ENCODE measurements around the gene BORCS5.
A peak's percentile ranks its signal among the peaks of the same experiment; 100 is the strongest.

Gene BORCS5

DNA sequence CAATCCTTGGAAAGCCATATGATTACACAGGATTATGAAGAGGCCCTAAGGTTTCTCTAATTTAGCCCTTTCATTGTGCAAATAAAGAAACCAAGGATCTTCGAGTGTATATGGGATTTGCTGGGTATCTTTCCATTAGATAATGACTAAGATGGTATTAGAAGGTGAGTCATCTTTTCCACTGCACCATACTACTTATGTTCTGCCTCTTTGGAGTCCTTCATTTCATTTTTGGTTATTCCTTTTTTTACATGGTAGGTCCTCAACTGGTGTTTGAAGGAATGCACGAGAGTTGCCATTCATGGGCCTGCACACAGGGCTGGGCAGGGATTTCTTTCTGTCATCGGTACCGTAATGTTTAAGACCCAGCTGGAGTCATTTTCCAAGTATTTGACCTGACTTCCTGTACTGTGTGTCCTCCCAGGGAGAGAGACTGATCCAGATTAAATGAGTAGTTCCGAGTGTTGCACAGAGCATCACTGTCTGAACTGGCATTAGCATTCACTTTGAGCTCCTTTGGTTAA lies 85.7 kb downstream of the BORCS5 start:
- DNase-seq (ENCODE audit: low spot score) = no peak
- Mint-ChIP-seq H3K27me3 (ENCODE audit: low read depth) (no peaks in the 10 kb centered on the region), H3K4me3 (peak overlapping the region; percentile 38), H3K9me3 (no peaks in the 10 kb centered on the region), H3K36me3 (ENCODE audit: low read depth) (peaks cover 19% of the 10 kb centered on the region), H3K27ac (peak overlapping the region; percentile 94), H3K4me1 (ENCODE audit: low read depth) (peaks cover 88% of the 10 kb centered on the region)

DNA sequence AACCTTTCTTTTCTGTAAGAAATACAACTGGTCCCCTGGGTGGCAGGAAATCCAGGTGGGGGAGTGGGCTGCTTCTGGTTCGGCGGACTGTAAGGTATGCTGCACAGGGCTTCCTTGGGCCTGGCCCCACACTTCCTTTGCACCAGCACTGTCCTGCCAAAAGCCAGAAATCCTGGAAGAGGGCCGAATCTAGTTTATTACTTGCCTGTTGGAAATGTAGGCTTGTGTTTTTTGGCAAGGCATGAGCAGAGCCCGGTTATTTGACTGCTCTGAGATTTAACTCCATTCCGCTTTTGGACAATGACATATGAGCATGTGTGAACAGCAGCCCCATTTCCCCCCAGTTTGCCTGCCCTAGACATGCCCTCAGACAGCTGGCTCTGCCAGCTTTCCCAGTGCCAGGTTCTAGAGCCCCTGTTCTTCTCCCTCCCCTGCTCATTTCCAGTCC lies 86.6 kb downstream of the BORCS5 start:
- no peaks in the 10 kb centered on the region for H3K9me3 Mint-ChIP-seq
- peak overlapping the region; percentile 94 for H3K27ac Mint-ChIP-seq
- no peak for DNase-seq (ENCODE audit: low spot score)
- H3K27me3 Mint-ChIP-seq (ENCODE audit: low read depth) = no peaks in the 10 kb centered on the region
- H3K36me3 Mint-ChIP-seq (ENCODE audit: low read depth) = peaks cover 14% of the 10 kb centered on the region
- peak overlapping the region; percentile 16 for H3K4me3 Mint-ChIP-seq
- peaks cover 82% of the 10 kb centered on the region for H3K4me1 Mint-ChIP-seq (ENCODE audit: low read depth)

DNA sequence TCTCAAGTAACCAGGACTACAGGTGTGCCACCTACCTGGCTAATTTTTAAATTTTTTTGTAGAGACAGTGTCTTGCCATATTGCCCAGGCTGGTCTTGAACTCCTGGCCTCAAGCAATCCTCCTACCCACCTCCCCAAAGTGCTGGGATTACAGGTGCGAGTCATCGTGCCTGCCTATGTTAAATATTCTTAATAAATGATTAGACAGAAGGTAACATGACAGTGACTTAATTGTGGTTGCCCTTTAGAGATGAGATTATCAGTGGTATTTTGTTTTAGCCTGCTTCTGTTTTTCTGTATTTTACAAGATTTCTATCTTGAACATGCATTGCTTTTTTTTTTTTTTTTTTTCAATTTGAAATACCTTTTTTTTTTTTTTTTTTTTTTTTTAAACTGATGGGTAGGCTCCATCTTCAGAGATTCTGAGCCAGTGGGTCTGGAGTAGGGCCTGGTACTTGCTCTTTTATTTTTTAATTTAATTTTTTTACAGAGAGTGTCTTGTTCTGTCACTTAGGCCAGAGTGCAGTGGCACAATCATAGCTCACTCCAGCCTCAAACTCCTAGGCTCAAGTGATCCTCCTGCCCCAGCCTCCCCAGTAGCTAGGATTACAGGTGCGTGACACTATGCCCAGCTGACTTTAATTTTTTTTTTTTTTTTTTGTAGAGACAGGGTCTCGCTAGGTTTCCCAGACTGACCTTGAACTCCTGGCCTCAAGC lies 88.4 kb downstream of the BORCS5 start:
- DNase-seq (ENCODE audit: low spot score) = no peak
- Mint-ChIP-seq H3K4me3 (no peak overlapping the region), H3K9me3 (no peaks in the 10 kb centered on the region), H3K27ac (peak overlapping the region; percentile 43), H3K27me3 (ENCODE audit: low read depth) (no peaks in the 10 kb centered on the region), H3K36me3 (ENCODE audit: low read depth) (peaks cover 13% of the 10 kb centered on the region), H3K4me1 (ENCODE audit: low read depth) (peaks cover 67% of the 10 kb centered on the region)

DNA sequence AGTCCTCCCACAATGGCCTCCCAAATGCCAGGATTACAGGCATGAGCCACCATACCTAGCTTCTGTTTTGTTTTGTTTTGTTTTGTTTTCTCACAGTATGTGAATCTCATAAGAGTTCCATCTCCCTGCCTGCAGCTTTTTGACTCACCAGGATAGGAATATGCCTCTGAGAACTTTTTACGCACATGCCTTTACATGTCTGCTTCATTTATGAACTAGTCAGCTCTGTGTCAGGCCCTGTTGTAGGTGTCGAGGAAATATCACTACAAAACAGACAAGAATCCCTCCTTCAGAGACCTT lies 89.0 kb downstream of the BORCS5 start:
- DNase-seq (ENCODE audit: low spot score) = no peak
- Mint-ChIP-seq H3K9me3 (no peaks in the 10 kb centered on the region), H3K4me3 (no peak overlapping the region), H3K4me1 (ENCODE audit: low read depth) (peaks cover 62% of the 10 kb centered on the region), H3K27me3 (ENCODE audit: low read depth) (no peaks in the 10 kb centered on the region), H3K36me3 (ENCODE audit: low read depth) (peaks cover 13% of the 10 kb centered on the region), H3K27ac (peak overlapping the region; percentile 9)

DNA sequence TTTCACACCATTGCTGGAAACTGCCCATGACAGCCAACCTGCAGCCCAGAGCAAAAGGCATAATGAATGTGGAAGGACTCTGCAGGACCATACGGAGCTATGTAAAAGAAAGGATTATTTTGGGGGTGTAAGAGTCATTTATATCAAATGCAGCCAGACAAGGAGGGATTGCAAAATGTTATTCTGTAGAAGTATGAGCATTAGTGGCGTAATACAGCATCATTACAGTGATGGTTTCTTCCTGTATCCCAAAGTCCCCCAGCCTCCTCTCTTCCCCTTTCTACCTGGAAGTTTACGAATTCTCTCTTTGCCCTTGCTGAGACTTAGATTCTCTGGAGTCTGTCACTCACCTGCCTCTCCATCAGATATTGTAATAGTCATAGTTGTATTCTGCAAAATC lies 89.9 kb downstream of the BORCS5 start:
- H3K9me3 Mint-ChIP-seq = no peaks in the 10 kb centered on the region
- no peak overlapping the region for H3K4me3 Mint-ChIP-seq
- peak overlapping the region; percentile 68 for H3K27ac Mint-ChIP-seq
- peaks cover 13% of the 10 kb centered on the region for H3K36me3 Mint-ChIP-seq (ENCODE audit: low read depth)
- H3K4me1 Mint-ChIP-seq (ENCODE audit: low read depth) = peaks cover 53% of the 10 kb centered on the region
- no peaks in the 10 kb centered on the region for H3K27me3 Mint-ChIP-seq (ENCODE audit: low read depth)
- no peak for DNase-seq (ENCODE audit: low spot score)

DNA sequence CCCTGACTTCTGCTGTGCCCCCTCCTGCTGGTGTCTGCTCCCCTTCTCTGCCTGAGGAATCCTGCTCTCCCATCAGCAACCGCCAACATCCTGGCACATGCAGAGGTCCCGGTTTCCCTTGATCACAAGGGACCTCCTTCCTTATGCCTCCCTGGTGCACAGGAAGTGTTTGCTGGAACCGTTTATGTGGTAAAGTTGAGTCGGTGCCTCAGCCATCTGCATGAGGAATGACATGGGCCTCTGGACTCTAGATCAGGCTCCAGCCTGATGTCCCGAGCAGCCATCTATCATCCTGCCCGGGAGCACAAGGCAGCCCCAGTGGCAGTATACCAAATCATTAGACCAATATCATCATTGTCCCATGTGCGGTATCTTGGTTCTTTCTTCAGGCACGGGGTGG lies 90.4 kb downstream of the BORCS5 start:
- Mint-ChIP-seq H3K4me3 (peak overlapping the region; percentile 27), H3K4me1 (ENCODE audit: low read depth) (peaks cover 48% of the 10 kb centered on the region), H3K27me3 (ENCODE audit: low read depth) (no peaks in the 10 kb centered on the region), H3K9me3 (no peaks in the 10 kb centered on the region), H3K36me3 (ENCODE audit: low read depth) (peaks cover 13% of the 10 kb centered on the region), H3K27ac (peak overlapping the region; percentile 3)
- no peak for DNase-seq (ENCODE audit: low spot score)

DNA sequence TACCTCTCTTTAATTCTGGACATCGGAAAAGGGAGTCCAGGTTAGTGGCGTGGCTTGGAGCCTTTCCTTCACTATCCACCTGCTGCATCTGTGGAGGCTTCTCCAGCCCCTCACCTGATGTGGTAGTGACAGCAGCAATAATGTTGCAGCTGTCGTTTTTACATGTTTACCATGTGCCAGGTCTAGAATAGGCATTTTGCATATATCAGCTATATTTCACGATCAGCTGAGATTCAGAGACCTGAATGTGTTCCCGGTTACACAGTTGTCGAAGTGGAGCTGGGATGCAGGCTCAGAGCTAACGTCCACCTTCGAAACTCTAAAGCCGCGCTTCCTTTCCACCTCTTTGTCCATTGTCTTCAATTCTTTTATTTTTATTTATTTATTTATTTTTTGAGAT lies 91.0 kb downstream of the BORCS5 start:
- no peak overlapping the region for H3K27ac Mint-ChIP-seq
- no peaks in the 10 kb centered on the region for H3K27me3 Mint-ChIP-seq (ENCODE audit: low read depth)
- no peaks in the 10 kb centered on the region for H3K9me3 Mint-ChIP-seq
- peaks cover 14% of the 10 kb centered on the region for H3K36me3 Mint-ChIP-seq (ENCODE audit: low read depth)
- H3K4me1 Mint-ChIP-seq (ENCODE audit: low read depth) = peaks cover 43% of the 10 kb centered on the region
- H3K4me3 Mint-ChIP-seq = no peak overlapping the region
- DNase-seq (ENCODE audit: low spot score) = no peak

DNA sequence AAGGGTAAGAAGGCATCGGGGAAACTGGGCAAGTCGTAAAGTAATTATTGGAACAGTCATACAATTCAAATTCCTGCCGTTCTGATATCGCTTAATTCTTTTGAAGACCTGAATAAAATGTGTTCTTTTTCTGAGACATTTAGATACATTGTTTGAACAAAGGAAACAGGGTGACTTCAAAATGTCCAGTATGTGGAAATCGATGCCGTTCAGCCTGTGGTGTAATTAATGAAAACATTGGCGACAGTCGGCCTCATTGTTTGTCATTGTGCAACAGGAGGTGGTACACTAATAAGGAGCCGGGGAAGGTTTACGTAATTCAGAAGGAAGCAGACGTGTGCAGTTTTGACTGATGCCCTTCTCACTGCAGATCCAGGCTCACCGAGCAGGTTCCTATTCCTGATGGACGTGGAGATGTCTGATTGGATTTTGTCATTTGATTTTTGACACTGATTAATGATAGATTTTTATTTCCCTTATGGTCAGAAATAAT lies 92.7 kb downstream of the BORCS5 start:
- Mint-ChIP-seq H3K27me3 (ENCODE audit: low read depth) (no peaks in the 10 kb centered on the region), H3K36me3 (ENCODE audit: low read depth) (peaks cover 14% of the 10 kb centered on the region), H3K4me3 (no peak overlapping the region), H3K9me3 (no peaks in the 10 kb centered on the region), H3K27ac (no peak overlapping the region), H3K4me1 (ENCODE audit: low read depth) (peaks cover 29% of the 10 kb centered on the region)
- no peak for DNase-seq (ENCODE audit: low spot score)

DNA sequence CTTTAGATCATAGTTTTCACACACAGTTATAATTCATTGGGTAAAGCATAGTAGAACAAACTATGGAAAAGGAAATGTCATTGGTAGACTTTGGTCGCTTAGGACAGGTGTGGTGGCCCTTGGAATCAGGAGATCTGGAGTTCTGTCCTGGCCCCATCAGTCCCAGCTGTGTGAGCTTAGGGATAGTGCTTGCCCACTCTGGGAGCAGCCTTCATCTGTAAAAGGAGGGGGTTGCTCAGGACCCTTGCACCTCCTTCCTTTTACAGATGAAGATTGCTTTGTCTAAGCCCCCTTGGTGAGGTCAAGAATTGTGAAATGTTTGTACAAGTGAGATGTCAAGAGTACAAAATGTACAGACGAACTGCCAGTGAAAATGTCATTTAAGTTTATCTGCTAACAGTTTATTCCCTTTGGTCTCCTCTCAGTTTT lies 93.2 kb downstream of the BORCS5 start:
- peaks cover 25% of the 10 kb centered on the region for H3K4me1 Mint-ChIP-seq (ENCODE audit: low read depth)
- H3K36me3 Mint-ChIP-seq (ENCODE audit: low read depth) = peaks cover 16% of the 10 kb centered on the region
- no peak overlapping the region for H3K4me3 Mint-ChIP-seq
- DNase-seq (ENCODE audit: low spot score) = no peak
- no peak overlapping the region for H3K27ac Mint-ChIP-seq
- H3K9me3 Mint-ChIP-seq = no peaks in the 10 kb centered on the region
- H3K27me3 Mint-ChIP-seq (ENCODE audit: low read depth) = no peaks in the 10 kb centered on the region

DNA sequence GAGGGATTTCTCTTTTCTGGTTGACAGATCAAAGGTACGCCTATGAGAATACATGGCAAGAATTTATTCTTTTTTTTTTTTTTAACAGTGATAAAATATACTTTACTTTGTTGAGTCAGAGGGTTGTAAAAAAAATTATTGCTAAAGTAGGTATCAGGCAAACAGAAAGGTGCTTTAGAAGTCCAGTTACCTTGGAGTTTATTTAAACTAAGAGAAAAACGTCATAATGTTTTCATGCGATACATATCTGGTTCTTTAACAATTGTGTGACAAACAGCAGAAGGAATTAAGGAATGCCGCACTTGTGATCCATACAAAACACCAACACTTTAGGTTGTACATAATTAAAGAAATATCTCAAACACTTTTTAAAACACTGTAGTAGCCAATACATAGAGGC lies 94.2 kb downstream of the BORCS5 start:
- Mint-ChIP-seq H3K27ac (no peak overlapping the region), H3K4me3 (no peak overlapping the region), H3K9me3 (no peaks in the 10 kb centered on the region), H3K36me3 (ENCODE audit: low read depth) (peaks cover 19% of the 10 kb centered on the region), H3K4me1 (ENCODE audit: low read depth) (peaks cover 25% of the 10 kb centered on the region), H3K27me3 (ENCODE audit: low read depth) (no peaks in the 10 kb centered on the region)
- DNase-seq (ENCODE audit: low spot score) = no peak

DNA sequence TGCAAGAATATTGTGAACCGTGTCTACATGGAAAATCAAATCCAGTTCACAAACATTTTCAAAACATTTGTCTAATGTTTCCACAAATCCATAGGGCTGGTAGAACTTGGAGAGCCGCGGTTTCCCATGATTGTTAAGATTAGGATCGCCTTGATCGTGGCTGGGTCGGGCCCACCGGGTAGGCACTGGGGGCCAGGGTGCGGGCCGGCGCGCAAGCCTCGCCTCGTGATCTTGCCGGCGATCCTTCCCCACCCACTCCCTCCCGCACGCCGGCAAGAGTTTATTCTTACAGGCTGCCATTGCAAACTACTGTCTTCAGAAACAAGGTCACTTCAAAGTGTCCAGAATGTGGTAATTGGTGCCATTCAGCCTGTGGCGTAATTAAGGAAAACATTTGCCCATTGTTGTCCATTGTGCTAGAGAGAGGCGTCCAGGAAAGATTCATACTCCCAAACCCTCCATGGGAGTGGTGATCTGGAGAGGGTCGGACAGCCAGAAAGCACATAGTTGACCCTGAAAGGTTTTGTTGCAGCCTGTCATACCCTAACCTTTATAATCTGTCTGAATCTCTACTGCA lies 95.5 kb downstream of the BORCS5 start:
- no peak overlapping the region for H3K4me3 Mint-ChIP-seq
- no peak for DNase-seq (ENCODE audit: low spot score)
- no peaks in the 10 kb centered on the region for H3K27me3 Mint-ChIP-seq (ENCODE audit: low read depth)
- H3K36me3 Mint-ChIP-seq (ENCODE audit: low read depth) = peaks cover 16% of the 10 kb centered on the region
- no peaks in the 10 kb centered on the region for H3K9me3 Mint-ChIP-seq
- H3K4me1 Mint-ChIP-seq (ENCODE audit: low read depth) = peaks cover 26% of the 10 kb centered on the region
- no peak overlapping the region for H3K27ac Mint-ChIP-seq

DNA sequence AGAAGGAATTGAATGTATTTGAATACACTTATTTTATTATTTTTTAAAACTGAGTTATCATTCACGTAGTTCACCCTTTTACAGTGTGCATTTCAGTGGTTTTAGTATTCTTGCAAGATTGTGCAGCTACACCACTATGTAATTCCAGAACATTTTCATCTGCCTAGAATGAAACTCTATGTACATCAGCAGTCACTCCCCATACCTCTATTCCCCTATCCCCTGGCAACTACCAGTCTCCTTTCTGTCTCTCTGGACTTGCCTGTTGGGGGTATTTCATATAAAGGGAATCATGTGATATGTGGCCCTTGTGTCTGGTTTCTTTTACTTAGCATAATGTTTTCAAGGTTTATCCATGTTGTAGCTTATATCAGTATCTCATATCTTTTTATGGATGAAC lies 96.8 kb downstream of the BORCS5 start:
- DNase-seq (ENCODE audit: low spot score) = no peak
- Mint-ChIP-seq H3K9me3 (no peaks in the 10 kb centered on the region), H3K27me3 (ENCODE audit: low read depth) (no peaks in the 10 kb centered on the region), H3K4me1 (ENCODE audit: low read depth) (peaks cover 32% of the 10 kb centered on the region), H3K27ac (no peak overlapping the region), H3K4me3 (no peak overlapping the region), H3K36me3 (ENCODE audit: low read depth) (peaks cover 17% of the 10 kb centered on the region)

DNA sequence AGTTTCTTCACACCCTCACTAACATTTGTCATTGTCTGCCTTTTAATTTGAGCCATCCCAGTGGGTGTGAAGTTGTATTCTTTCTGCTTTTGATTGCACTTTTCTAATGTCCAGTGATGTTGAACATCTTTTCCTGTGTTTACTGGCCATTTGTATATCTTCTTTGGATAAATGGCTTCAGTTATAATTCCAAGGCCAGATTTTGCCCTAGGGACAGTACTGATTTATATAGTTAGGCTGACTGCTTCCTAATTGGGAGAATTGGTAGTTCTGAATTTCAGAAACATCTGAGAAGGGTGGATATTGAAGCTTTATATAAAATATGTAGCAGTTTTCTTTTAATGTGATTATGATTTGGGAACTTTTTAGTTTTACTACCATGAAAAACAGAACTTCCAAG lies 97.4 kb downstream of the BORCS5 start:
- Mint-ChIP-seq H3K27me3 (ENCODE audit: low read depth) (no peaks in the 10 kb centered on the region), H3K4me1 (ENCODE audit: low read depth) (peaks cover 30% of the 10 kb centered on the region), H3K9me3 (no peaks in the 10 kb centered on the region), H3K36me3 (ENCODE audit: low read depth) (peaks cover 15% of the 10 kb centered on the region), H3K27ac (no peak overlapping the region), H3K4me3 (no peak overlapping the region)
- DNase-seq (ENCODE audit: low spot score) = no peak

DNA sequence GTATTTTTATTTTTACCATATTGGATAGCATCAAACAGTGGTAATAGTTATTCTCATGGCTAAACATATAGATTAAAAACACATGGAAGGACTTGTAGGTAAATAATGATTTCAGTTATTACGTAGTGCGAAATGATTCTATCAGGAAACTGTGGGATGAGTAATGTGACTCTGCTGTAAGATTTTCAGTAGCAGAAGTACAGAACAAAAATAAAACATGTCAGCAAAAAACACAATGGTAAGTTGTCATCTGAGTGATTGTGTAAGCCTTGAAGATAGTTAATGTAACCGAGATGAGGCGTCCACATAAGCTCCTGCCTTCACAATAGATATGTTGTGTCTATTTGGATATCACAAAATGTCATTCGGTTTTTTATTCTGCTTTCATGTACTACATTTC lies 99.8 kb downstream of the BORCS5 start:
- Mint-ChIP-seq H3K4me3 (peak overlapping the region; percentile 80), H3K4me1 (ENCODE audit: low read depth) (peaks cover 48% of the 10 kb centered on the region), H3K9me3 (no peaks in the 10 kb centered on the region), H3K36me3 (ENCODE audit: low read depth) (peaks cover 9% of the 10 kb centered on the region), H3K27ac (peak overlapping the region; percentile 97), H3K27me3 (ENCODE audit: low read depth) (no peaks in the 10 kb centered on the region)
- no peak for DNase-seq (ENCODE audit: low spot score)
